IMR-90 (cell line): ENCODE results near the gene DENND5A. TPM values are rescaled to one million over a fixed set of nuclear protein-coding genes. Genes with fewer than 3 reads are reported as not detected.

Source experiments
- ATAC-seq: fragments of 200-7000 bp; cut with Tn5 transposase; 2 replicates; pipeline ENCODE4 v1.9.1; 2020; ENCODE audit warnings: low read depth, mild to moderate bottlenecking, moderate library complexity
- BruUV-seq: library from RNA; stranded (reverse); fragments of 400-500 nt; replicated peaks from 2 replicates; lab custom pipeline; 2021; lab: Mats Ljungman, UMichigan
- CTCF ChIA-PET: fragments of 300-600 bp; formaldehyde crosslinking; extraction: SDS; loops from one replicate; lab custom pipeline; 2021; ENCODE audit warnings: antibody characterized with exemption; lab: Yijun Ruan, JAX
- POLR2A ChIA-PET: fragments of 300-600 bp; sonication (Branson Sonifier 250); formaldehyde crosslinking; loops from one replicate; lab custom pipeline; 2022; ENCODE audit warnings: antibody characterized with exemption; ENCODE audit not compliant: unreplicated experiment; lab: Charles Lee
- DNase-seq: peaks from one replicate; pipeline ENCODE4 v3.0.0; 2013
- H2AFZ ChIP-seq: replicated peaks from 2 replicates; pipeline ENCODE3; 2013; ENCODE audit warnings: low read length, mild to moderate bottlenecking; ENCODE audit not compliant: poor library complexity
- H2AK5ac ChIP-seq: 2 replicates; pipeline ENCODE4 v1.6.1; 2013; ENCODE audit warnings: low read depth, low read length, inconsistent platforms
- H2AK9ac ChIP-seq: replicated peaks from 2 replicates; pipeline ENCODE3; 2013; ENCODE audit warnings: mild to moderate bottlenecking, low read depth, low read length, moderate library complexity; ENCODE audit not compliant: poor library complexity
- H2BK120ac ChIP-seq: 2 replicates; pipeline ENCODE4 v1.6.1; 2013; ENCODE audit warnings: low read depth, low read length, inconsistent platforms
- H2BK15ac ChIP-seq: 3 replicates; pipeline ENCODE4 v1.6.1; 2013; ENCODE audit warnings: low read depth, low read length, inconsistent platforms
- H2BK20ac ChIP-seq: 2 replicates; pipeline ENCODE4 v1.6.1; 2013; ENCODE audit warnings: low read depth, mild to moderate bottlenecking, inconsistent platforms, low read length, moderate library complexity
- H2BK5ac ChIP-seq: 2 replicates; pipeline ENCODE4 v1.6.1; 2013; ENCODE audit warnings: mild to moderate bottlenecking, low read depth, low read length, inconsistent platforms; ENCODE audit not compliant: poor library complexity, severe bottlenecking
- H3K14ac ChIP-seq: replicated peaks from 2 replicates; pipeline ENCODE4 v1.6.1; 2013; ENCODE audit warnings: low read depth, low read length, inconsistent platforms
- H3K18ac ChIP-seq: 2 replicates; pipeline ENCODE4 v1.6.1; 2013; ENCODE audit warnings: low read depth, low read length, control low read depth
- H3K23ac ChIP-seq: 2 replicates; pipeline ENCODE4 v1.6.1; 2013; ENCODE audit warnings: low read depth, low read length, inconsistent platforms
- H3K27ac ChIP-seq: 2 replicates; pipeline ENCODE4 v1.5.1; 2013; ENCODE audit warnings: mild to moderate bottlenecking, control low read depth, low read length; ENCODE audit not compliant: insufficient read depth
- H3K27me3 ChIP-seq: 2 replicates; pipeline ENCODE4 v1.6.1; 2013; ENCODE audit warnings: low read length; ENCODE audit not compliant: control insufficient read depth, insufficient read depth
- H3K36me3 ChIP-seq: 2 replicates; pipeline ENCODE4 v1.6.1; 2013; ENCODE audit warnings: low read length, mixed read lengths; ENCODE audit not compliant: control insufficient read depth, insufficient read depth
- H3K4ac ChIP-seq: 2 replicates; pipeline ENCODE4 v1.6.1; 2013; ENCODE audit warnings: low read depth, low read length, inconsistent platforms
- H3K4me1 ChIP-seq: 2 replicates; pipeline ENCODE4 v1.6.1; 2013; ENCODE audit warnings: low read length, mixed read lengths; ENCODE audit not compliant: control insufficient read depth, insufficient read depth
- H3K4me2 ChIP-seq: 2 replicates; pipeline ENCODE4 v1.6.1; 2013; ENCODE audit warnings: low read depth, mild to moderate bottlenecking, control low read depth, low read length, moderate library complexity
- H3K4me3 ChIP-seq: 2 replicates; pipeline ENCODE4 v1.5.1; 2013; ENCODE audit warnings: low read depth, mild to moderate bottlenecking, control low read depth, low read length, moderate library complexity; ENCODE audit not compliant: insufficient read depth
- H3K56ac ChIP-seq: 2 replicates; pipeline ENCODE4 v1.6.1; 2013; ENCODE audit warnings: low read length, inconsistent platforms; ENCODE audit not compliant: insufficient read depth; ENCODE audit errors: extremely low read depth
- H3K79me1 ChIP-seq, 2 experiments: 2 replicates each; pipeline ENCODE4 v1.6.1; 2013; ENCODE audit warnings: low read length in 2 of 2, inconsistent platforms in 1 of 2, low read depth in 1 of 2
- H3K9ac ChIP-seq: 2 replicates; pipeline ENCODE4 v1.6.1; 2013; ENCODE audit warnings: low read depth, low read length, control low read depth
- H3K9me1 ChIP-seq: 2 replicates; pipeline ENCODE4 v1.6.1; 2013; ENCODE audit warnings: low read length, inconsistent platforms; ENCODE audit not compliant: insufficient read depth
- H3K9me3 ChIP-seq: 2 replicates; pipeline ENCODE4 v1.6.1; 2013; ENCODE audit warnings: low read length; ENCODE audit not compliant: control insufficient read depth, insufficient read depth
- H4K20me1 ChIP-seq: 2 replicates; pipeline ENCODE4 v1.6.1; 2013; ENCODE audit warnings: low read length, inconsistent platforms; ENCODE audit not compliant: insufficient read depth
- H4K5ac ChIP-seq: 2 replicates; pipeline ENCODE4 v1.6.1; 2013; ENCODE audit warnings: mild to moderate bottlenecking, low read depth, low read length, control low read depth
- H4K8ac ChIP-seq, 2 experiments: 2 replicates each; pipeline ENCODE4 v1.6.1; 2013; ENCODE audit warnings: low read depth in 2 of 2, low read length in 2 of 2, control low read depth in 1 of 2, inconsistent platforms in 1 of 2
- H4K91ac ChIP-seq: 2 replicates; pipeline ENCODE4 v1.6.1; 2013; ENCODE audit warnings: low read depth, low read length, inconsistent platforms; ENCODE audit not compliant: insufficient read depth
- BHLHE40 ChIP-seq: fragments of 150-350 bp; IDR thresholded peaks from 2 replicates; pipeline ENCODE4 v1.6.1; 2016; ENCODE audit warnings: mild to moderate bottlenecking, low read depth, low read length
- CEBPB ChIP-seq: IDR thresholded peaks from 2 replicates; pipeline ENCODE4 v1.6.1; 2012; ENCODE audit warnings: low read depth, low read length, improper control_type of control experiment
- FOS ChIP-seq: fragments of 150-350 bp; IDR thresholded peaks from 2 replicates; pipeline ENCODE4 v1.6.1; 2016; ENCODE audit warnings: low read depth, low read length
- MAFK ChIP-seq: IDR thresholded peaks from 2 replicates; pipeline ENCODE4 v1.6.1; 2012; ENCODE audit warnings: low read depth, low read length, improper control_type of control experiment
- POLR2A ChIP-seq: IDR thresholded peaks from 2 replicates; pipeline ENCODE4 v1.6.1; 2012; ENCODE audit warnings: mild to moderate bottlenecking, low read depth, low read length
- RCOR1 ChIP-seq: IDR thresholded peaks from 2 replicates; pipeline ENCODE4 v1.6.1; 2012; ENCODE audit warnings: mild to moderate bottlenecking, low read length, improper control_type of control experiment; ENCODE audit not compliant: insufficient replicate concordance
- RFX5 ChIP-seq: IDR thresholded peaks from 2 replicates; pipeline ENCODE4 v1.8.0; 2012; ENCODE audit warnings: low read depth, mild to moderate bottlenecking, low read length, moderate library complexity
- SMC3 ChIP-seq: fragments of 150-350 bp; IDR thresholded peaks from 2 replicates; pipeline ENCODE4 v1.6.1; 2016; ENCODE audit warnings: low read depth, mild to moderate bottlenecking, antibody characterized with exemption, low read length, moderate library complexity
- WGBS, 2 experiments: methylation state at CpG; one replicate each; pipeline versions ENCODE4 v1.1.5 to v1.1.7; 2013; ENCODE audit warnings: missing lambda C conversion rate in 2 of 2; ENCODE audit not compliant: insufficient read length in 1 of 2; ENCODE audit errors: extremely low coverage in 2 of 2; 5-methylcytosine and 5-hydroxymethylcytosine counted together
- dilution Hi-C: fragments of 300-500 bp; cut with HindIII; formaldehyde crosslinking; loops from one replicate; pipeline ENCODE4 v1.14.3; 2018; ENCODE audit warnings: low sequenced_read_pairs; ENCODE audit not compliant: unreplicated experiment
- in situ Hi-C: fragments of 300-500 bp; cut with MboI; formaldehyde crosslinking; loops from 3 replicates; pipeline ENCODE4 v1.14.3; 2019; ENCODE audit warnings: low sequenced_read_pairs, inconsistent platforms, mixed read lengths
- intact Hi-C: fragments of 100-400 bp; cut with micrococcal nuclease; formaldehyde crosslinking; loops from 2 replicates; pipeline ENCODE4 v1.10.0; 2022
- polyA plus RNA-seq, 3 experiments: library from polyadenylated mRNA; depleted of rRNA; stranded (reverse); fragments of >200 nt; gene quantifications; 2 replicates each; pipeline ENCODE4 v1.2.3, GENCODE V29; 2012; ENCODE audit warnings: low replicate concordance in 1 of 3
- total RNA-seq: library from RNA; depleted of rRNA; stranded (reverse); fragments of >200 nt; gene quantifications from 2 replicates; pipeline ENCODE4 v1.2.3, GENCODE V29; 2012
- TF ChIP-seq, protein P1 (sequence below): fragments of 150-350 bp; IDR thresholded peaks from 2 replicates; pipeline ENCODE4 v1.6.1; 2016; ENCODE audit warnings: low read depth, mild to moderate bottlenecking, low read length, moderate library complexity, borderline replicate concordance
- TF ChIP-seq, protein P2 (sequence below): conservative IDR thresholded peaks from 2 replicates; pipeline ENCODE4 v1.5.1; 2012; ENCODE audit warnings: mild to moderate bottlenecking, low read depth, low read length, improper control_type of control experiment
- TF ChIP-seq, protein P3 (sequence below): fragments of 150-350 bp; IDR thresholded peaks from 2 replicates; pipeline ENCODE4 v1.6.1; 2017; ENCODE audit warnings: mild to moderate bottlenecking, antibody characterized with exemption, low read length, low read depth

The DENND5A gene
- total and polyA plus RNA-seq, 2 of the 4 experiments (the other 2 are of a cell fraction): 179 to 192 TPM

DNA sequence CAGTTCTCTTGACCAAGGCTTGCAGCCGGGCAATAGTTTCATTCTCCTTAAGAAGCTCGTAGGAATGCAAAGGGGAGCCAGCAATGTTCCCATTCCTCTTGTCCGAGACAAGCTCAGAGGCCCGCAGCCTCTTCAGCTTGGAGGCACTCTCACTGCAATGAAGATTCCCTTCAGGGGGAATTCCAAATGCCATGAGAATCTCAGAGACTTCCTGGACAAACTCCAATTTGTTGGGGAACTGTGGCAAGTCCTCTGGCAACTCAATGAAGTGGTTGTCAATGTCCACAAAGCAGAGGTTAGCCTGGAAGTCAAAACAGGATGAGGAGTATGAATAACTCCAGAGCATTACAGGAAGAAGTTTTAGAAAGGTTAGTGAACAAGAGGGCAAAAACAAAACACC, 84.4 kb downstream of the DENND5A start:
- Histone ChIP-seq H2BK5ac (no peak overlapping the region), H3K4me1 (peaks cover 2% of the 10 kb centered on the region; the same call in 1 of the 2 replicates), H3K56ac (peak overlapping the region; percentile 29; the same call in 1 of the 2 replicates), H3K27ac (no peak overlapping the region), H3K79me1 (peaks cover 35 to 55% of the 10 kb centered on the region in 2 experiments), H3K18ac (no peak overlapping the region), H4K20me1 (peaks cover 5% of the 10 kb centered on the region; the same call in 1 of the 2 replicates), H3K23ac (no peak overlapping the region), H3K9me1 (peaks cover 7% of the 10 kb centered on the region), H2AFZ (no peak overlapping the region), H4K91ac (no peak overlapping the region), H3K9ac (no peak overlapping the region), H3K4me2 (no peak overlapping the region), H3K36me3 (peaks cover 45% of the 10 kb centered on the region), H2AK5ac (no peak overlapping the region), H2BK15ac (no peak overlapping the region), H2AK9ac (no peak overlapping the region), H3K14ac (no peak overlapping the region), H3K9me3 (no peaks in the 10 kb centered on the region), H3K27me3 (no peaks in the 10 kb centered on the region), H2BK20ac (no peak overlapping the region), H4K5ac (no peak overlapping the region), H3K4ac (no peak overlapping the region), H4K8ac (no peak overlapping the region), H3K4me3 (no peak overlapping the region), H2BK120ac (no peak overlapping the region)
- DNase-seq (peak; percentile 72), ATAC-seq (no peak)
- 92% methylated on average over 2 of the region's 4 CpGs; no CpG with 5 or more reads in 1 of the 2 experiments for WGBS, 2 experiments
- no TSS peak for BruUV-seq
- intact Hi-C loops (no loop called here), in situ Hi-C loops (no loop called here), dilution Hi-C loops (no loop called here)
- TF ChIP-seq FOS (no peak), RFX5 (no peak), CEBPB (no peak), MAFK (no peak), POLR2A (no peak), BHLHE40 (no peak), RCOR1 (no peak), SMC3 (no peak)
- TF ChIP-seq, protein P1, sequence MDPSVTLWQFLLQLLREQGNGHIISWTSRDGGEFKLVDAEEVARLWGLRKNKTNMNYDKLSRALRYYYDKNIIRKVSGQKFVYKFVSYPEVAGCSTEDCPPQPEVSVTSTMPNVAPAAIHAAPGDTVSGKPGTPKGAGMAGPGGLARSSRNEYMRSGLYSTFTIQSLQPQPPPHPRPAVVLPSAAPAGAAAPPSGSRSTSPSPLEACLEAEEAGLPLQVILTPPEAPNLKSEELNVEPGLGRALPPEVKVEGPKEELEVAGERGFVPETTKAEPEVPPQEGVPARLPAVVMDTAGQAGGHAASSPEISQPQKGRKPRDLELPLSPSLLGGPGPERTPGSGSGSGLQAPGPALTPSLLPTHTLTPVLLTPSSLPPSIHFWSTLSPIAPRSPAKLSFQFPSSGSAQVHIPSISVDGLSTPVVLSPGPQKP: no peak
- TF ChIP-seq, protein P2, sequence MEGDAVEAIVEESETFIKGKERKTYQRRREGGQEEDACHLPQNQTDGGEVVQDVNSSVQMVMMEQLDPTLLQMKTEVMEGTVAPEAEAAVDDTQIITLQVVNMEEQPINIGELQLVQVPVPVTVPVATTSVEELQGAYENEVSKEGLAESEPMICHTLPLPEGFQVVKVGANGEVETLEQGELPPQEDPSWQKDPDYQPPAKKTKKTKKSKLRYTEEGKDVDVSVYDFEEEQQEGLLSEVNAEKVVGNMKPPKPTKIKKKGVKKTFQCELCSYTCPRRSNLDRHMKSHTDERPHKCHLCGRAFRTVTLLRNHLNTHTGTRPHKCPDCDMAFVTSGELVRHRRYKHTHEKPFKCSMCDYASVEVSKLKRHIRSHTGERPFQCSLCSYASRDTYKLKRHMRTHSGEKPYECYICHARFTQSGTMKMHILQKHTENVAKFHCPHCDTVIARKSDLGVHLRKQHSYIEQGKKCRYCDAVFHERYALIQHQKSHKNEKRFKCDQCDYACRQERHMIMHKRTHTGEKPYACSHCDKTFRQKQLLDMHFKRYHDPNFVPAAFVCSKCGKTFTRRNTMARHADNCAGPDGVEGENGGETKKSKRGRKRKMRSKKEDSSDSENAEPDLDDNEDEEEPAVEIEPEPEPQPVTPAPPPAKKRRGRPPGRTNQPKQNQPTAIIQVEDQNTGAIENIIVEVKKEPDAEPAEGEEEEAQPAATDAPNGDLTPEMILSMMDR: no peak
- TF ChIP-seq, protein P3, sequence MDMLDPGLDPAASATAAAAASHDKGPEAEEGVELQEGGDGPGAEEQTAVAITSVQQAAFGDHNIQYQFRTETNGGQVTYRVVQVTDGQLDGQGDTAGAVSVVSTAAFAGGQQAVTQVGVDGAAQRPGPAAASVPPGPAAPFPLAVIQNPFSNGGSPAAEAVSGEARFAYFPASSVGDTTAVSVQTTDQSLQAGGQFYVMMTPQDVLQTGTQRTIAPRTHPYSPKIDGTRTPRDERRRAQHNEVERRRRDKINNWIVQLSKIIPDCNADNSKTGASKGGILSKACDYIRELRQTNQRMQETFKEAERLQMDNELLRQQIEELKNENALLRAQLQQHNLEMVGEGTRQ: no peak
- CTCF ChIA-PET: no interaction called here
- POLR2A ChIA-PET: no interaction called here
